ELR (cell line): ENCODE results near the gene XRN2.
A peak's percentile ranks its signal among the peaks of the same experiment; 100 is the strongest.

Experiments
- DNase-seq: peaks from one replicate; pipeline ENCODE4 v3.0.0-alpha.2; 2015; ENCODE audit warnings: low read depth

XRN2 gene

DNA sequence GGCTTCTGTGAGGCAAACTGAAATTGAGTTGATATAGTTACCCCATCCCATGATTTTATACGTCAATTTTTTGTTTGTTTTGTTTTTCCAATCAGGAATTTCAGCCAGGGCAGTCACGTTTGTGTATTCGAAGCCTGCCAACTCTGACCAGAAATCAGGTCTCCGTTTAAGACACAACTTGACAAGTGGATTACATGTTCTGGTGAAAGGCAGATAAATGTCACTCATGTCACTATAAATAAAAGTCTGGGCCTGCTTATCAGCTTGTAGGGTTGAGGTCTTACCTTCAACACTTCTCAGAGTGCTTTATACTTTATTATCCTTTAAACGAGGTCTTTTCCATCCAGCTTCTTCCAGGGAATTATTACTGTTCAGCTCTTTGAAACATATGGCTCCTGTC is 8.4 kb upstream of the XRN2 start:
- DNase-seq = no peak

DNA sequence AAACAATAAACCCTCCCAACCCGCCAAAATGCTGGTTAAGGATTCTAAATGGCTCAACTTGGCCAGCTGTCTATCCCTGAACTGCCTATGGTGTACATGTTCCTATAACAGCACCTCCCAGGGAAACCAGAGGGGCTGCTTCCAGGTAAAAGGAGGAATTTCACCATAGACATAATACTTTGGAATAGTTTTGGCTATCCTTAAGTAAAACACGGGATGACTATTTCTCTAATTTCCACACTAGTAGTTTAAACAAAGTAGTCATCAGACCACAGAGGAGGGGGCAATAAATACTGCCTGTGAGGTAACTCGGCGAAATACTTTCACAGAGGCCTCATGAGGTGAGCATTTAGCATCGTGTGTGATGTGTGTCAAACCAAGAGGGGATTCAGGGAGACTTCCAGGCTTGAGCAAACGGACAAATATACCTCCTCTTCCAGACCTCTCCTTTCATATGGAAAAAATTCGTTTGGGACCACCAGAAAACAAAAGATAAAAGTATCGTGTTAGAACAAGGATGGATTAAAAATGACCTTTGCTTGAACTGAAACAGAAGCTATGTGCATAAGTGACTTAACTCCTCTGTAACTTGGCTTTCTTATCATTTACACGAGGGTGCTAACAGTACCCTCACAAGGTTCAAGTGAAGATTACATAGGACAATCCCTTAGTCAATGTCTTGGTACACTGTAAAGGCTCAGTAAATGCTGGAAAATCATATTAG is 1.0 kb upstream of the XRN2 start:
- no peak for DNase-seq

DNA sequence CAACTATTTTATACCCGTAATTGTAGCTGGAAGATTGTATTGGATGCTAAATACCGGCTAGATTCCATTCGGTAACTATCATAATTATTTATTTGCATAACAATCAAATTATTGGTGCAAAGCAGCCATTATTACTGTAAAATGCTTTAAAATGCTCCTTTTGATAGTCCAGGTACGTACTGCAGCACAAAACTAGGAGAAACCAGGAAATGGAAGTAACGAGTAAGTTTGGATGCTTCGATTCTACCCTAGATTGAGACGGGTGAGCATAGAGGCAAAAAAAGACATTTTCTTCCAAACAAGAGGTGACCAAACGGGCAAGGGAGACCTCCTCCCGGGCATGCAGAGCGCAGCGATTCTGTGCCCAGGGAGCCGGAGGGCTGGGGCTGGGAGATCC is 469 bp upstream of the XRN2 start:
- no peak for DNase-seq

DNA sequence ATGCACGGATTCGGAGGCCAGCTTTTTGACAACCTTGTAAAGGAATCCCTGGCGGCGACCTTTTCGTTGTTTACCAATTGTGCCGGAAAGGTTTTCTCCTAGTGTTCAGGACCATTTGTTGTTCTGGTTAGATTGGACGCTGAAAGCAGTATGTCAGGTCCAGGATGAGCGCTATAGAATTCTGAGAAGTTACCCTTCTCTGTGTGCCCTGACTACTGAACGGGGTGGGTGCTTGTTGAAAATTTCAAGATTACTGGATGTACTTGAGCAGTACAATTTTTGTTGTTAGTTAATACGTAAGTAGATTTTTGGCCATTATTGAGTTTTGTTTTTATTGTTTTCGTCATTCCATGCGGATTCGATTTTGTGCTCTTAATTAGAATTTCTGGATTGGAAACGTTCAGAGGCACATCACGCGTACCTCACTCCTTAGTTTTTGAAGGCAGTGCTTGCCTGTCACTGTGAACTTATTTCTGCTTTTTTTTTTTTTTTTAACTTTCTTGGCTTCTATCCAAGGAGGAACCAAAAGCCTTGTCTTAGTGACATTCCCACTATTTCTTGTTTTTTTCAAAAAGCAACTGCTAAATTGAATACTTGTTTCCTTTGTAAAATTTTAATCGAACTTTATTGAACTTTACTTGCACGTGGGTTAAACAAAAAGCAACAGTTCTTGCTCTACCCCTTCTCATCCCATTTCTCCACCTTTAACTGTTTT is 898 bp downstream of the XRN2 start:
- no peak for DNase-seq

DNA sequence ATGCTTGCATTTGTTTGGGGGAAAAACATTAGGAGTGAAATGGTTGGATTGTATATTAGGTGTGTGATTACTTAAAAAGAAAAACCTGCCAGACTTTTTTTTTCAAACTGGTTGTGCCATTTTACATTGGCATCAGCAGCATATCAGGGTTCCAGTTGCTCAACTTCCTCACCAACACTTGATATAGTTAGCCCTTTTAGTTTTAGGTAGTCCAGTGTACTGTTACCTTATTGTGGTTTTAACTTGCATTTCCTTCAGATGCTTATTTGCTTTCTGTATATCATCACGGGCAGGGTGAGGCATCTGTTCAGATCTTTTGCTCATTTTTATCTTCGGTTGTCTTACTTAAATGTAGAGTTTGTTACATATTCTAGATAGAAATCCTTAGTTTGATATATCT is 5.2 kb downstream of the XRN2 start:
- DNase-seq = no peak

DNA sequence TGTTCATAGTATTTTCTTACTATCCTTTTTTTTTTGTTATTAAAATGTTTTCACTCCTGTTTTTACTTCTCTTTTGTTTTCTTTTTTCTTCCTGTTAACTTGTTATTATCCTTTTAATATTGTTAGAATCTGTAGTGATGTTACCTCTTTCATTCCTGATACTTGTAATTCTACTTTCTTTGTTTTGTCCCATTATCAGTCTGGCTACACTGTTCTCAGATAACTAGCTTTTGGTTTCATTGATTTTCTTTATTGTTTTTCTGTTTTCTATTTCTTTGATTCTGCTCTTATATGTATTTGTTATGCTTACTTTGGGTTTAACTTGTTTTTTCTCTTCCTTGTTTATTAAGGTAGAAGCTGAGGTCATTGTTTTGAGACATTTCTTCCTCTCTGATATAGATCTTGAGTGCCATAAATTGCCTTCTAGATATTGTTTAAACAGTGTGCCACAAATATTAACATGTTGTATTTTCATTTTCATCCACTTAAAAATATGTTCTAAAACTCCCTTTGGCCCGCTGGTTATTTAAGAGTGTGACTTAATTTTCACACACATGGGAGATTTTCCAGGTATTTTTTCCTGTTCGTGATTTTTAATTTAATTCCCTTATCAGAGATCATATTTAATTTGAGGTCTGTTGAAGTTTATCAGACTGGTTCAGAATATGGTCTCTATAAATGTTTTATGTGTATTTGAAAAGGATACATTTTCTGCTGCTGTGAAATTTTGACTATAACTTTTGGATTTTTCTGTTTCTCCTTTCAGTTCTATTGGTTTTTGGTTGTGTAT is 6.7 kb downstream of the XRN2 start:
- no peak for DNase-seq

DNA sequence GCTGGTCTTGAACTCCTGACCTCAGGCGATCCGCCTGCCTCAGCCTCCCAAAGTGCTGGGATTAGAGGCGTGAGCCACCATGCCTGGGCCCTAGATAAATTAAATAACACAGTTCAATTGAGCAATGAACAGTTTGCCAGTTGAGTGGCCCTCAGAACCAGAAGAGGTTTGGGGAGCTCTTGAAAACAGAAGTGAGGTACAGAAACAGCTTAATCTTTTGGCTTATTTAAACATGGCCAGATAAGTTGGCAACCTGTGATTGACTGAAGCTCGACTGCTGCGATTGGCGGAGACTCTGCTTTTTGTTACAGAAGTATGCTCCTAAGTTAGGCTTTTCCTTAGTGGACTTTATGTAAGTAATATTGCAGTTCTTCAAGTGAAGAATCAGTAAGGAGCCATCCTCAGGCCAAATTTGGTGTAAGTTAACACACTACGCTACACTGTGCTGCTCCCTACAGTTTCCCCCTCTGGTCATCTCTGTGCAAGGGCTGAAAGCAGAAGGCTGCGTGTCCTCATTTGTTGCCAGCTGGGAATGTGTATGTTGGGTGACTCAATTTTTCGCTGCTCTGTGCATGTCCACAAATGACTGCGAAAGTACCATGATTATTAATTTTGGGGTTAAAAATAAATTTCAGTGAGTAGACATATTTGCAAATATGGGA is 9.8 kb downstream of the XRN2 start:
- no peak for DNase-seq

DNA sequence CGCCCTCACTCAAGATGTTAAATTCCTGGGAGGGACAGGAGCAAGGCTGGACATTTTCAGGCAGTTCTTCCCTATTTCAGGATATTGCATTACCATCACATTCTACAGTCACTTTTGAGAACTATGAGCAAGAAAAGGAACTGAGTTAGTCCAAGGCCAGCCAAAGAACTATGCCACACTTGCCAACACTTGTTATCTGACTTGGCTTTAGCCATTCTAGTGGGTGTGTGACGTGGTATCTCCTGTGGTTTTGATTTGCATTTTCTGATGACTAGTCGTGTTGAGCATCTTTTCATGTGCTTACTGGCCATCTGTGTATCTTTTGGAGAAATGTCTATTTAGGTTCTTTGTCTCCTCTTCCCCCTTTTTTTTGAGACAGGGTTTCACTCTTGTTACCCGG is 12.0 kb downstream of the XRN2 start:
- peak; percentile 81 for DNase-seq

DNA sequence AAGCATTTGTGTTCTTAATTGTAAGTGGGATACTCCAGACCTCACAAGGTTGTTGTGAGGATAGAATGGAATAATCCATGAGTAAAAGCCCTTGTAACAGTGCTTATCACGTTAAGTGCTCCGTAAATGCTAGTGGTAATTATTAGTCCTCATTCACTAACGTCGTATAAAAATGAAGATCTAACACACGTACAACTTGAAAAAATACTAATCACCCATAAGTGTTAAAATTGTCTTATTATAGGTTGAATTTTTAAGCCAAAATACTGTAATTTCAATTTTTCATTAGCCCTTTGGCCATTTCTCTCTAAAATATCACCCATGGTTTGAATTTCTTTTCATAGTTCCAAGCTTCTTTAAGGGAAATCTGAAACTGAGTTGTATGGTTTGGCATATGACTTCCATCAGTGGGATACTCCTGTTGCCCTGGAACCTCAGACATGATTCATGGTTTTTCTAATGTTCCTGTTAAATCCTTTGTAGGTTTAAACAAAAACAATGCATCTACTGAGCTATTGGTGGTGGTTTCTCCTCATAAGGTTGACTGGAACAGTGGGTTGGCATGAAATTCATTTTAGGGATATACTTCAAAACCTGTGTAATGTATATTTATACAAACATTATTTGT is 19.1 kb downstream of the XRN2 start:
- peak; percentile 31 for DNase-seq

DNA sequence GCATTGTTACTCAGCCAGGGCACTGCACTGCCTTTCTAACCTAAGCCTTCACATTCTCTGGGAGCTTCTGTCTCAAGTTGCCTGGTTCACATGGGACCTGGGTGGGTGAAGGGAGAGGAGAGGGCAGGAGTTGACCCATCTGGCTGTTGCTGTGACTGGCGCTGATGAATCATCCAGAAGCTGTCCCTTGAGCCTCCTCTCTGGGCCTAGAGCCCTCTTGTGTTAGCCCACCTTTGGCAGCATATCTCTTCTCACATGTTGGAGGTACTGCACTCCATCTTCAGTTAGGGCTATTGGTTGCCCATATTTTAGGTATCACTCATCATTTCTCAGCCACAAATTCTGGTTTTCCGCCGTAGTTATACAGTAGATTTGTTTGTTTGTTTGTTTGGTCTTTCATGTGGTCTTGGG is 19.8 kb downstream of the XRN2 start:
- peak; percentile 55 for DNase-seq

DNA sequence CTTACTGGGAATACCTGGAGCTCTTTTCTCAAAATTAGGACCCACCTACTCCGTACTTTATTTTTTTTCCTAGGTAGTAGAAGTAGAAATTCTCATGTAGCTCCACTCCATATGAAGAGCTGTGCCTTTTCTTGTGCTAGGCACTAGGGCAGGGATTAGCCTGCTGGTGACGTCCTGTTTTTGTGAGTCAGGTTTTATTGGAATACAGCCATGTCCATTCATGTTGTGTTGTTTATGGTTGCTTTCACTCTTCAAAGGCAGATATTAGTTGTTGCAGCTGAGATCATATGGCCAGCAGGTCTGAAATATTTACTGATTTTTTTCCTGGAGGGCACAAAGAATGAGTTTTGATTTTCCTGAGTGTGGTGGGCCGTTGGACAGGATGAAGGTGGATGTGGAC is 20.5 kb downstream of the XRN2 start:
- DNase-seq = peak; percentile 90

DNA sequence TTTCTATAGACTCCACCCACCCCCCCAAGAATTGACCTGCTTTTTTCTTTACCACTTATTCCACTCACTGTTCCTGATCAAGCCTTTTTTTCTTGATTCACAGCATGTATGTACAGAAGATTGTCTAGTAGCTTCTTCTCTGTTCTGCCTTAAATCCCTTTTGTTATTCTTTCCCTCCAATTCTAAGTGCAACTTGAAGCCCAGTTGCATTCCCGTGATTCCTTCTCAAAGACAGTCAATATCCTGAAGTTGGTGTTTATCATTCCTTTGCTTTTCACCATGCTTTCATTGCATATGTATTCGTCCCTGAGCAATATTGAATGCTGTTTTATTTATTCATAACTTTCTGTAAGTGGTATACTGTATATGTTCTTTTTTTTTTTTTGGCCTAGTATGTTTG is 21.0 kb downstream of the XRN2 start:
- DNase-seq = no peak

DNA sequence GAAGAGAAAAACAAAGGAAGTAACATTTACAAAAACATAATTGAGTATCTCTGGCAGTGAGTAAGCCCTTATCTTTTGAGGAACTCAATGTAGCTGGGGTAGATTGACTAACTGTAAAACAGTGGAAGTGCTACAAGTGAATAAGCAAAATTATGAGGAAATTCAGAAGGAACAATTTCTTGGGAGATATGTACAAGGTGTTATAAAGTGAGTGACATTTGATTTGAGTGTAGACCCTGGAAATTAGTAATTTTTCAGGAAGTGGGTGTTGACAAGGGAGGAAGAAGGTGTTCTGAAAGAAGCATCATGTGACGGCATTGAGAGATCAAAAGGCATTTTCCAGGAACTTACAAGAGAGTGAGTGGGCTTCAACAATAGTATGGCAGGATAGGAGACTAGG is 22.2 kb downstream of the XRN2 start:
- no peak for DNase-seq

DNA sequence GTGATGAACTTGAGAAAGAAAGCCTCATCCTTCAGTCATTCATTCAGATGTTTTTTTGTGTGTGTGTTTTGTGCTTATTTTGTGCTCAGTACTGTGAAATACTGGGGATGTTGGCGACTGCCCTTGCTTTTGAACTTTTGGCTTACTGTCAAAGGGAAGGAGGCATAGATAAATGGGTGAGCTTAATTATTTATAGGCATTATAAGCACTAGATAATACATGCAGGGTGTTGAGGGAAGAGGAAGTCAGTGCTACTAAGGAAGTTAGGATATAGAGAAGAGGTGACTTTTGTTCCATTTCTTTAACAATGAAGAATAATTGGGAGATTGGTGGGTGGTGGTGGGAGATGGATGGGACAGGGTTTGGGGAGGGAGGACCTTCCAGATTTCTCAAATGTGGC is 23.6 kb downstream of the XRN2 start:
- DNase-seq = no peak

DNA sequence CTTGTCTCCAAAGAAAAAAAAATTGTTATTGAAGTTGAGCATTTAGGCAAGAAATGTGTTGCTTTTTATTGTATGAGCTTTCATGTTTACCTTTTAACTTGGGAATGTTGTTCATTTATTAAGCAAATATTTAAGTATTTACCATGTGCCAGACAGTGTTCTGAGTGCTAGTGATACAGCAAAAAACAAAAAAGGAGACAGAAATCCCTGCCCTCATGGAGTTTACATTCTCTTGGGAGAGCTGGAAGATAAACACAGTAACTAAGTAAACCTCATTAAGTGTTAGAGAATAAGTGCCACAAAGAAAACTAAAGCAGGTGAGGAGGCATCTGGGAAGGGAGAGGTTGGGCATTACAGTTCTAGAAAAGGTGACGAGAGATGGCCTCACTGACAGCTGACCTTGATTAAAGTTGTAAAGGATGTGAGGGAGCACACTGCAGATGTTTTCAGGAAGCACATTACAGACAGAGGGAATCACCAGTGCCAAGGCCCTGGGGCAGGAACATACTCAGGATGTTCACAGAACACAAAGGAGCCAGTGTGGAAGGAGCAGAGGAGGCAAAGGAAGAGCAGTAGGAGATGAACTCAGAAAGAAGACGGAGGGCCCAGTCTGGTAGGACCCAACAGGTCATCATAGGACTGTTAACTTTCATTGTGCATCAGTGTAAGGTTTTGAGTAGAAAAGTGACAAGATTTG is 33.5 kb downstream of the XRN2 start:
- DNase-seq = no peak

DNA sequence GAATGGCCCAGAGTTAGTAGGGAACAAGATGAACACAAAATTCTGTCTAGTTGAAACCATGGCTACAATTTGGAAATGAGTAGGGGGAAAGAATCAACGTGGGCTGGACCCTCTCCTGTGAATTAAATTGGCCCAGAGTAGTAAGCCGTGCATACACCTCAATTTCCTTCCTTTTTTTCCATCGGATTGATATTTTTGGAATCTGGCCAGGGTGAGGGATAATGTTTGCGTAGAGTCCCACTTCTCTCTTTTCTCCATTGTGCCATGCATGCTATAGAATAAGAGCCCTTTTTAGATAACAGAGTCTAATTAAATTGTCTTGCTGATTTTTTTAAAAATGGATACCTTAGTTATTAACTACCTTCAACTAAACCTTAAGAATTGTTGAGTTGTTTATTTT is 35.2 kb downstream of the XRN2 start:
- no peak for DNase-seq

DNA sequence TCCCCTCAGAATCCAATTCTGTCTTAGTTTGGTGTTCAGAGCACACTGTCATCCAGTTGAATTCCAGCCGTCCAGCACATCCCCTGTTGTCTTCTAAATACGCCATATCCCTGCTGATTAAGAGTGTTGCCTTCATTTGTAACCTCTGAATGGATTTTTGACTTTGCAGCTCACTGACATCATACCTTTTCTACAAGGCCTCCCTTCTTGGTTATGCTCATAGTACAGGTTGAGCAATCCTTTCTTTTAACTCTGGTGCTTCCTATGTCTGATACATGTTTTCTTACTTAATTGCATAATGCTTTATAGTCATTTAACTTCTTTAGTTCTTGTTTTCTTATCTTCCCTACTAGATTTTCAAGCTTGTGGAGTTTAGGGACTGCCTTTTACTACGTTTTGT is 36.4 kb downstream of the XRN2 start:
- no peak for DNase-seq

DNA sequence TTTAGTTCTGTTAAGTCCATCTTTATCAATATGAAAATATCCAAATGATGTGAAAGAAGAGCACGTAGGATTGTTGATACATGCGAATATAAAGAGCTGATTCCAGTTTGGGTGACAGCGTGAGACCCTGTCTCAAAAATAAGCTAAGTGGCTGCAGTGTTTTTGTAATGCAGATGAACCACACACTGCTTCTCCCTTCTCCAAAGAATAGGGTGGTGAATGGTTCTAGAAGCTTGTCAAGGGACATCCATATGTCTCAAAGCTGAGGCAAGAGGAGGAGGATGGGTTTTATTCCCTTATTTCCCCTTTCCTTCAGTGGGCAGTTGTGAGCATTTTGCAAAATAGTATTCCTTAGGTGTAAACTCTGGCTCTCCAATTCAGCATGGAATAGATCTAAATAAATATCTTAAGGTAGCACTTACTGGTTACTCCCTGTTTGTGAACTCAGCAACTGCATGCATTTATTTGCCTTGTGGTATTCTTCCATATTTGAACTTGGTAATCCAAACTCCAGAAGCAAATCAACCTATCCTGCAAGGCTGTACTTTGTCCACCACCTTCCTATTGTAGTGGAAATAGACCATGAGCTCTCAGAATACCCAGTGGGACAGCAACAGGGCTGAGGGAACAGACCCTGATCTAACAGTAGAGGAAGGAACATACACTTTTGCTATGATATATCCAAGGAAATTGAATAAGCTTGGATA is 38.0 kb downstream of the XRN2 start:
- DNase-seq = no peak

DNA sequence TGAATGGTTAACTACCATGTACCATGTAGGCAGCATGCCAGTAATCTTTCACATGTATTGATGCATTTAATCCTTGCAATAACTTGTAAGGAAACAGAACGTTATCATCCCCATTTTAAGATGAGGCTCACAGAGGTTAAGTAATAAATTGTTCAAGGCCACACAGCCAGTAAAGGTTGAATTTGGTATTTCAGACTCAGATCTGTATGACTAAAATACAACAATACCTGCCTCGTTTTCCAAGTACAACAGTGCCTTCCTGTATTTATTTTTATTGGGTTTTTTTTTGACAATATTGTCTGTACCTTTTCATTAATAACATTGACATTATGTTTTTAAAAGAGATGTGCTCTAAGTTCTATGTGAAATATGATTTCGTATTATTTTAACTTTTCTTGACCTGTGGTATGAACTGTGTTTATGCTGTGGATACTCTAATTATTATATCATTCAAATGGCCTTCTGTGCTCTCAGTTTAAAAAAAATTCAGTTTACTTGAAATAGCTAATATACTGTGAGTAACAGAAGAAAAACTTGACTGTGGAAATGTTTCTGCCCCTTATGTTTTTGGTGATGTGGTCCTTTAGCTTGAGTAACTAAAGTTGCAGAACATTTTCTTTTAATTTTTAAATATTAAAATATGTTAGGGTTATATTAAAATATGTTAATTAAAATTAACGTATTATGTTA is 39.7 kb downstream of the XRN2 start:
- DNase-seq = no peak

DNA sequence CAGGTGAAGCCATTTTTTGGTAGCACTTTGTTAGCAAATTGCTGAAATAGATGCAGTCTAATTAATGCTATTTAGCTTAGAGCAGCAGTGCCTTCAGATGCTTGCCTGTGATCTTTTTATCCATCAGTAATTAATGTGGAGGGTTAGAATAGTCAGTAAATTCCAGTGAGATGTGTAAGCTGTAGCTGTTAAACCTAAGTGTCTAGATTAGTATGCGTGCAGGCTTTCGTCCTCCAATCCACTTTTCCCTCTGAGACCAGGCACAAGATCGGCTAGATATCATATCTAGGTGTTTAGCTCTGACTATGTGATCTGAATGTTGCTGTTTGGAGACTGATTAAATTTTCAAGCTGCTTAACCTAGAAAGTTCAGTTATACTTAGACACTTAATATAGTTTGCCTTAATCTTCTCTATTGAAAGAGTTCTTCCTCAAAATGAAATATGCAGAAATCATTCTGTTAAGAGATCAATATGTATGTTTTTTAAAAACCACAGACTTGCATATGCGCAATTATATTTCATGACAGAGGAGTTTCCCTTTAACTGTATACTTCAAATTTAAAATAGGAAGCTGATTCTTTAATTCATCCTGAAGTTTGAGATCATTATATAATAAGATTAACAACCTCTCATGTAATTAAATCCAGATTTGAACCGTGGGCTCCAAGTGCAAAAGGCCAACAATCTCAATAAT is 41.2 kb downstream of the XRN2 start:
- no peak for DNase-seq
